HG02798 (cell line): ENCODE measurements around the gene RASA1.

Experiments used
- ATAC-seq: cut with Tn5 transposase; IDR thresholded peaks from one replicate; pipeline ENCODE4 v1.9.1; 2021; ENCODE audit warnings: mild to moderate bottlenecking; ENCODE audit not compliant: unreplicated experiment, poor library complexity

RASA1 gene

DNA sequence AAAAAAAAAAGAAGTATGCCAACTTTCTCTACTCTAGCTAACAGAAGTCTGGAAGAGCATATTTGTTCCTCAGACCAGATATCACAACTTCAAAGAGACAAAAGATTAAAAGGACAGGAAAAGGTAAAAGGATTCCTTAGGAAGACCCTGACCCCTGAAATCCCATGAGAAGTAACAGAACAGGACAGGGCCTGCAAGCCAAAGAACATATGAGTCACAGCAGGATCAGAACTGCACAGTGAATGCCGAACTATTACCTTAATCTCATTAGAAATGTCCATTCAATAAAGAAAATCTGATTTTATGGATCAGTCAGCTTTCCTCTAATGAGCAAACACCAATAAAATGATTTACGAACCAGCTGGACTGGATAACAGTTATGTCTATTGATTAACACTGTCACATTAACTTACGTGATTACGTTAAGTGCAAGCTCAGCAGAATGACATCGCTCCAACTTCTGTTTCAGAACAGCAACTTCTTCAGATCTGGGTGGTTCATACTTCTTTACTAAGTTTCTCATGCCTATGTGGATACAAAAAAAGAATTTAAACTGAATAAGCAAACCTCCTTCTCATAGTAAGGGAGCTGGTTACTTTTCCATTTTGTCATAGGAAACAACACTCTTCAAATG, 131.4 kb downstream of the RASA1 start:
- no peak for ATAC-seq

DNA sequence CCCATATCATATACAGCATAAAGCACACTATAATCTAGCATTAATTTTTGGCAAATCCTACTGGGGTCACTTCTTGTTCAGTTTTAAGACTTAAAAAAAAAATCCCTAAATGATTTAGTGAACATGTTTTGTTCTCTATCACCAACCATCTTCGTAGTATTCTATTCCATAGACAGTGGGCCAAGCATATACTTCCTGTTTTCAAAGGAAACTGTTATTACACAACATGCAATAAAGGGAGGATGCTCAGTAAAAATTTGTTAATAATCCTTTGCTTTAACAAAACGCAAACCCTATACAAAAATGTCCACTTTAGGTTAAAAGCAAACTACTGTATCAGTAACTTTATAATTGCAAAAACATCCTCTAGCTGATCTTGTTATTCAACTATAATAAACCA, 132.0 kb downstream of the RASA1 start:
- ATAC-seq = no peak

DNA sequence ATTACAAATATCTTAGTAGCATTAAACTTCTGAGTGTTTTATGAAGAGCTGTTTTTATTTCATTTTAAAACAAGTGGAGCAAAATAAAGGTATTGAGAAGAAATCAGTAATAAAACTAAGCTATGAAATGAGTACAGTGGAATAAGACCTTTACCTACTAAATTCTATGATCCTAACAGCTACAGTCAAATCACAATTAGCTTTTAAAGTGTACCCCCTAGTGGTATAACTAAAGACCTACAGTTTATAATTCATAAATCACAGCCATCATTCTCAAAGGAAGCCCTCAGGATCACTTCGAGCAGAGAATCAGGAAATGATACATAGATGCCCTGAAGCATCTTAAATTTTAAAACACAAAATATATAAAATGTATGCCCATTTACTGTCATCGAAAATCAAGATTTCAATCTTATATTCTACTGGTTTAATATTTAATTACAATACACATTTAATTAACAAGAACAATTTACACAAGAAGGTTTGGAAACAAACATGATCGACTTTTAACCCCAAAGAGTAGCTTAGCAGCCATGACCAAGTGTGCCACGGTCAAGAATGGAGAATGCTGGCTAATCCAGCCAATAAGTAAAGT, 132.7 kb downstream of the RASA1 start:
- peak; percentile 78 for ATAC-seq

DNA sequence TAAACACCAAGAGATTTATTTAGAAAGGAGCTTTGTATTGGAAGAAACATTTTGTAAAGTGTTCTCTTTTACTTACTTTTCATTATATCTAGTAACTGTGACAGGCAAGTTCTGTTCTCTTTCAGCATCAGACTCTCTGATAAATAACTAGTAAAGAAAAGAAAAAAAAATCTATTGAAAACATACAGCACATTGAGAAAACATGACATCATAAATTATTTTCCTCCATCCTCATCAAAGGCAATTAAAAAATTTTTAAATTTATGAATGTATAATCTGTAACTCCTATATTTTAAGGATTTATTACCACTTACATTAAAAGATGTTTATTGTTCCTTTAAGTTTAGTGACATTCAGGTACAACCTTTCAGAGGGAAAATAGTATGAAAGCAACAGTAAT, 133.9 kb downstream of the RASA1 start:
- ATAC-seq = no peak

DNA sequence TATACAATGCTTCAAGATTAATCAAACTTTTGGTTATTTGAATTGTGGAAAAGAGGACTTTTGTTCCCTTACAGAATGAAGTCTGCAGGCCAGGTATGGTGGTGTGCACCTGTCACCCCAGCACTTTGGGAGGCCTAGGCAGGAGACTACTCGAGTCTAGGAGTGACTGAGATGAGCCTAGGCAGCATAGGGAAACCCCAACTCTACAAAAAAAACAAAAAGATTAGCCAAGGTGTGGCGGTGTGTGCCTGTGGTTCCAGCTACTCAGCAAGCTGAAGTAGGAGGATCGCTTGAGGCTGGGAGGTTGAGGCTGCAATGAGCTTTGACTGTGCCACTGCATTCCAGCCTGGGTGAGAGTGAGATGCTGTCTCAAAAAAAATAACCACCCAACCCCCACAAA, 135.7 kb downstream of the RASA1 start:
- no peak for ATAC-seq

DNA sequence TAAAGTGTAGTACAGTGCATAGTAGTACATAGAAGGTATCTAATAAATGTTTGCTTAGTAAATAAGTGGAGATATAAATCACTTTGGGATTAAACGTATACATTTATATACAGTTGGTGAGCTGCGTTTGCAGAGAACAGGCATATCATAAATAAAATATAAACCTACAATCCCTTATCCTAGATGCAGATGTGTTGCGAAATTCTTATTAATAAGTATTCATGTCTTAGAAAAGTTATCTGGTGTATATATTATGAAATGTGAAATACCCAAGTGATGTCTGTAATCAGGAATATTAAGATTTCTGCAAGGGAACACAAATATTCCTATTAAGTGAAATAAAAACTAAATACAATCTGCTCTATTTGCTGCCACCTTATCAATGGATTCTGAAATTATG, 136.2 kb downstream of the RASA1 start:
- ATAC-seq = no peak

DNA sequence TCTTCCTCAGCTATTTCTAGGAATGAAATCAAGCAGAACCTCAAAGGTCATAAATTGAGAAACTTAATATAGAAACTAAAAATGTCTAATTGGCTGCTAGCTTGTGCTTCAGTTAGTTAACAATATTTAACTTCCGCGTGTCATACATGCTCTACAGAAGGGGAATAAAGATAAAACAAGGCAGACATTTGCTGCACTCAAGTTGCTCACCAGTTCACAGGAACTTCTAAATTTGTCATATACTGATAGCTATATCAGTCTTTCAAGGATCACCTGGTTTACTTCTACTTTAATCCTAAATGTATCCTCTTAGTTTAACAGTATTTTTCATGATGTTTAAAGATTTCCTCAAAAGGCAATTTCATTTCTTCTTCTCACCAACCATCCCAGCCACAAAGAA, 136.7 kb downstream of the RASA1 start:
- ATAC-seq = no peak

DNA sequence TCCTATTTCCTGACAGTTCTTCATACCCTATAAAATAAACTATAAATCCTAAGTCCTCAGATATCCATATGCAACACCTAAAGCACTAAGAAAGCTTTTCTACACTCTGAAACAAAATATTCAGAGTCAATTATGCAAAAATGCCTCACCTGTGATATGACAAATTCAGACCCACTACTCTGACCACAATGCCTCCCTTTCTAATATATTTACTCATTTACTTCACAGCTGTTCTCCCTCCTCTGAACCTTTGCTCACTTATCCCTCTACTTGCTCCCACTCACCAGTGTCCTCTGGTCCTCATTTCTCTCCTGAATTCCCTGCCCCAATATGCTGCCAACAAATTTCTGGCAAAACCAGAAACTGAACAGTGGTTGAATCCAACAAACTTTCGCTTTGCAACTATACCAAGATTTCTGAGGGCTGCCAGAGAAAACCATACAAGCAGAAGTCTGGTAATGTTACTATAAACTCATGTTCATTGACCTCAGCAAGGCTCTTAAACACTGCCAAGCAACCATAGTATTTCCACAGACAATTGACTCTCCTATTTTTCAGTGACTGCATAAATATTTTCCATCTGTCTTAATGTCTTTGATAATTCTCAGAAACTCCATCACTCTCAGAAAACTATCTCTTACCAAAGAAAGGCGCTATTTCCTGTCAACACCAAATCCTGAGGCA, 137.9 kb downstream of the RASA1 start:
- peak; percentile 44 for ATAC-seq

DNA sequence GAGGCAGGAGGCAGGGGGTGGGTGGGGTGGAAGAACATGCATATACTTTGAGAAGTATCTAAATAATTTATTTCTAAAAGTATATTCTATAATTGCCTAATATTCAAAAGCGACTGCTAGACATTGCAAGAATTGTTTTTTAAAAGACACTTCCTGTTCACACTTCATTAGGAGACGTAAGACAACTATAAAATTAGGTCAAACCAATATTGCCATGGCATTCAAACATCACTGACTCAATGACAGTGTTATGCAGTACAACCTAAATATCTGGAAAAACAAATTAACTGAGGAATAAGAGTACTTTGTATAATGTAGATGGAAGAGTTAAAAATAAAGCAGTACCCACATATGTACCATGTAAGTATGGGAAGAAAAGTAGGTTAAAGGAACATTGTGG, 140.5 kb downstream of the RASA1 start:
- no peak for ATAC-seq

DNA sequence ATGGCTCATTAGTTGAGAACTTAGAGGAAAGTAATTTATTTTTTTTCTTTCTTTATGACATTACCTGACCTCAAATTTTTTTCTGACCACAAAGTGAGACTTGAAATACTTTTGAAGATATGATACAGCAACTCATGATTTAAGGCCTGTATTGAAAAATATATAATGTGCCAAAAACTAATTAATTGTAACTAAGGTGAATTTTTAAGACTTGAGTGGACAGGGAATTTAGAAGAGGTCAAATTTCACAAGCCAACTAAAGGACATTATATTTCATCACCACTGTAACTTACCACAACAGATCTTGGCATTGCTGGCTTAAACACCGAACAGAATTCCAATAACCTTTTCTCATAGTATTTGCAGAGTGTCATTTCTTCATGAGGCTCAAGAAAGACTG, 143.2 kb downstream of the RASA1 start:
- no peak for ATAC-seq

DNA sequence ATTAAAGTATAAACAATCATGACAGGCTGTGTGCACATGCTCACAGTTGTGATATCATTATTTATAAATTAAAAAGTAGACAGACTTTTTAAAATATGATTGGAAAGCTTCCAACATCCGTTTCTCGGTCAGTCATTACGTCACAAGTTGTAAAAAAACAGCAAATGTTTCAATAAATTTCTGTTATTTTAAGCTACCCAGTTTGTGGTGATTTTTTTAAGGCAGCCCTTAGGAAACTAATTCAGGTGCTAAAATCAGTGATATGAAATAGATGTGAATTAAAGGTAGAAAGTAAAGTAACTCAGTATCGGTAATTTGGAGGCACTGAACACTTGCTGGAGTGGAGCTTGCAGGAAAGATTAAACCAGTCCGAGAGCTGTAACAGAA, 143.9 kb downstream of the RASA1 start:
- no peak for ATAC-seq

DNA sequence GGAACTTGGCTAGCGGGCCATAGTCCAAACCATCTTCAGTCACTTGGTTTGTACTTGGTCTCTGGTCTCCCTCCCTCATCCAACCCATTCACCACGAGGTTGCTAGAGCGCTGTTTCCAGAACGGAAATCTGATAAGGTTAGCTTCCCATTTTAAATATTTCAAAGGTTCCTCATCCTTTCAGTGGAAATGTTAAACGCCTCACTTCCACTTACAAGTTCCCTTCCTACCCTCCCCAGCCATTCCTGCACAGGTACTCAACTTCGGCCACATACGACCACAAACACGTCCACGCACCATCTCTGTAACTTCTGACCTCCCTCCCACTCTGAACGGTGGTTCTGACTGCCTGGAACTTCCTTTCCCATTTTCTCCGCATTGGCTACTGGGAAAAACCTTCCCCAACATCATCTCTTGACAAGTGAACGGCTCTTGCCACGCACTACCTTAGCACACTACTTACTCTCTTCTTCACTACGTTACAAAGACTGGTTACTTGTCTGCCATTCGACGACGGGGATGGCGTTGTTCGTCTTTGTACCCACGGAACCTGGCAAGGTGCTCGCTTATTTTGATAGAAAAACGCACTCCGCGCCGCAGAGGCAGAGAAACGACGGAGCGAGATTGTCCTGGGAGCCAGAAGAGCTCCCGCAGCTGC, 144.4 kb downstream of the RASA1 start:
- ATAC-seq = peak; percentile 14

DNA sequence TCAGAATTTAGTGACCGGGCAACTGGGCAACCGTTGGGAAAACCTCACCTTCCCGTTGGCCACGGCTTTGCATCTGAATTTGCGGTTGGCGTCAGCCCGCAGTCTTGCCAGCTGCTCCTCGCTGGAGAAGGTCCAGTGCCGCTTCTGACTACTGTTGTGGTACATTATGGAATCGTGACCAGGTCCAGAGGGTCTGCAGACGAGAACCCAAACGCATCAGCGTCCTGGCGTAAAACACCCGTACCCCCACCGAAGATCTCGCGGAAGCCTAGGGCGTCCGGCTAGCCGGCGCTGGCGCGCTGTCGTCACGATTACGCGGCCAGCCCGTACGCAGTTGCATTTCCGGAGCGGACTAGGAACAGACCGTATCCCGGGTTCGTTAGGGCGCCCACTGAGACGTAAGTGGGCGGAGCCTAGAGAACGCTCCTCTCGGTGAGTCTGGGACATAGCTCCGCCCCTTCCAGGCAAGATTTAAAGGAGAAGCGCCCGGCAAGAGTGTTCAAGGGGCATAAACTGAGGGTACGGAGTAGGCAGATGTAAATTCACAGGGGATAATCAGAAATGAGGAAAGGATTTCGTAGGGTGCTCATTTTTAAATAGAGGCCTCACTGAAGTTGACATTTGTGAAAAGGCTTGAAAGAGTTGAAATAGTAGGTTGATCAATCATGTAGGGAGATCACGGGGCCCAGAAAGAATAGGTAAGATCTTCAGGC, 145.1 kb downstream of the RASA1 start, which contains the start of gene CCNH:
TSS of gene CCNH (minus strand) at position 301 of the 713 bp plus-strand sequence. CDS start at position 165, 136 bp downstream.
- peak; percentile 99 for ATAC-seq

DNA sequence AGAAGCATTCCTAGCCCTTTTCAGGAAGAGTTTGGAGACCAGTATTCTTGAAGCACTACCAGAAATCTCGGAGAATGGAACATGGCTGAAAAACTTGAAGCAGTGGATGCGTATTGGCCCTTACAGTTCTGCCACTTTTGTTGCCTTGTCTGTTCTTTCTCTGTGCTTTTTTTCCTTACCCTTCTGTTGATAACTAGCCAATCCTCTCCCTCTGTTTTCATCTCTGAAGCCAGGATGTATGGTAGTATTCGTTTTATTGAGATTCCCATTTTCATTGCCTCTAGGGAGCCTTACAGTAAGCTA, 145.6 kb downstream of the RASA1 start:
- ATAC-seq = no peak

DNA sequence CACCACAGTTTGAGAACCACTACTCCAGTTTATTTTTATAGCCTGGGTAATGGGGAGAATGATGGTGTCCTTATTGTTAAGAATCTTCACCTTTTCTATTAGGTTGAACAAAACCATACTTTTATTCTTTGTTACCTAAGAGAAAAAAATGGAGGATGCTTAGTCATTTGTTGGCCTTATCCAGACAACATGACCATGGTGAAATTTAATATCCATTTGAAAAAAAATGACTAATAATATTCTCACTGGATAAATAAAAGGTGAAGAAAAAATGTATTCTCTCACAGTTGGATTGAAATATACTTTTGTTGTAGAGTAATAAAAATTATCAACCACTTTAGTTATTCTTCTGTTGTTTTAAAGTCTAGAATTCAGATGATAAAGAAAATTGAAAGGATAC, 150.8 kb downstream of the RASA1 start:
- ATAC-seq = no peak

DNA sequence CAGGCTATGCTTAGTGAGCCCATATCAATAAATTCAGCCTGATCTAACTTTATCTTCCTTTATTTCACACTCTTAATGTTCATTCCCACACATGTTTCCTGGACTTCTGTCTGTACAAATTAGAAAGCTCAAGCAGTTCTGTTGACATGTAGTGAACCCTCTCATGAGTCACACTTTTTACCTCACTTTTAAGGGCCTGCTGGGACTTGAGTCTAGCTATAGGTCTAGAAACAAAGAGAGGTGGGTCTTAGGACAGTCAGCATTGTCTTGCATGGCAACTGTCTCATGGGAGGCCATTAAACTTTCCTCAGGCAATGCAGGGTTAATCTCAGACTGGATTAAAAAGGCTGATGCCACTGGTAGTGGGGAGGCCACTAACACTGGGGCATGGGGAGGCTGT, 153.6 kb downstream of the RASA1 start:
- no peak for ATAC-seq

DNA sequence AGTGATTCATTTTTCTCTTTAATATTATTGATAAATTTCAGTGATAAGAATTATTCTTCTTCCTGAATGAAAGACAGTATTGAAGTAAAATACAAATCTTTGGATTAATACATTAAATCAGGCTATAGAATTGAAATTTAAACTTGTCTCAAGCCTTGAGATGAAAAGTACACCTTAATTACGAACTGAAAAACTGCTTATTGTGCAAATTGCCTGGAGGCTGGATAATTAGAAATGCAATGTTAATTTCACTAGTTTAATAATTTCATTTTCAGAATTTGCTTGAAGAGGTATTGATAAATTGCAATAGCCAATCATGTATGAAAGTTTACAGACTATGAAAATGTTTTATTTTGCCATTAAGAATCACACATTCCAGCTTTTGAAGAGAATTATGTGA, 156.1 kb downstream of the RASA1 start:
- ATAC-seq = no peak

DNA sequence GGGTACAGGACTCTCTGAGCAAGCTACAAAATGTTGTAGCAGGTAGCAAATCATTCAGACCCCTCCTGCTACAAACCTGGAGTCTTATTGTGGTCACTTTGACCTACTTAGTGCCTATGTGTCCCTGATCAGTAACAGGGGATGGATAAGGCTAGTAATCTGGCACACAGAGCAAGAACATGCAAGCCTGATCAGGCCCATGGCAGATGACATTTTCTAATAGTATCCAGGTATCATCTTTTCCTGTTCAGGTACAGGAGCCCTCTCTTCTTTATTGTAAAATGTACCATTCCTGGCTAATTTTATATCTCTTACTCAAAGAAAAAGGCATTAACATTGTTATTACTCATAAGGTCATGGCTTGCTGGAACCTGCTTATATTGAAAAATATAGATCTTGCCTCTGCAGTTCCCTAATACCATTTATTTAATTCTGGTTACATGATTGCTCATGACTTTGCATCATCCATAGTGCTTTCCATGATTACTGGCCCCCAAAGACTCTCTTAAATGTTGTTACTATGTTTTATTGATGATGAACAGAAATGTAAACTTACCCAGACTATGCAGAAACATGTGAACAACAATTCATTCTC, 163.3 kb downstream of the RASA1 start:
- no peak for ATAC-seq

DNA sequence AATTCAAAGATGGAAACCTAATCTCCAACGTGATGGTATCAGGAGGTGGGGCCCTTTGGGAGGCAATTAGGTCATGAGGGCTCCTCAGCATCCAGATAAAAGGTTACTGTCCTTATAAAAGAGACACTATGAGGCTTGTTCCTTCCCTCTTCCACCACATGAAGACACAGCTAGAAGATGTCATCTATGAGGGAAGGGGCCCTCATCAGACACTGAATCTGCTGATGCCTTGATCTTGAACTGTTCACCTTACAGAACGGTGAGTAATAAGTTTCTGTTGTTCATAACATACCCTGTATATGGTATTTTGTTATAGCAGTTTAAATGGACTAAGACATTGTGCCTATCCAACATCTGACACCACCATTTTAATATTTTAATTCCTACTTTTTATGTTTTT, 164.8 kb downstream of the RASA1 start:
- ATAC-seq = no peak

DNA sequence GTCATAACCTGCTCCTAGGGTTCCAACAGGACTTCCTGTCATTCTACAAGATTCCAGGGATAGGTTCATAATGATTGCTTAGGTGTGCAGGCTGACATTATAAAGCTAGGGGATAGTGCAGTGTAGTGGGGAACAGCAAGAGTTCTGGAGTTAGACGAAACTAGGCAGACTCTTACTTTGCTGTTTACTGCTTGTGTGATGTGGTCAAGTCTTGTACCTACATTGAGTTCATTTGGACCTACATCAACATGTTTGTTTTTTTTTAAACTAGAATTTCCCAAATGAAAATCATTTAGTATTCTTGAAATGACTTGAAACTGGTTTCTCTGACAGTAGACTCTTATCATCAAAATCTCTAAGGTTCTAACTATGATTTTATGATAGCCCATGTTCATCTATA, 166.3 kb downstream of the RASA1 start:
- no peak for ATAC-seq

DNA sequence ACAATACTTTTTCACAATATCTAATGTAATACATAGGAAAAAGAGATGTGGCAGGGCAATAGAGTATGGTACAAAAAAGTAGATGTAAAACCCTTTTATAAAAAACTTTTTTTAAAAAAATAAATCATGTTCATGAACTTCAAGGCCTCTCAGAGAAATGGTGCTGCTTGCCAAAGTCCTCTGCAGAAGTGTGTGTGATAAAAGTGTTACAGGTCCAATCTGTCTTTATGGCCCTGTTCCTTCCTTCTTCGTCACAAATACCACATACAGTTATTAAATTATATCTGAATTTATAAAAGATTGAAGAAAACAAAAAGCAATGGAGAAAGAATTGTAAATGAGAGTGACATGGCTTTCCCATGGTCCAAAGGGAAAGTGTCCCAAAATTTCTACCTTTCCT, 166.8 kb downstream of the RASA1 start:
- no peak for ATAC-seq
